KMS-11 (cell line): ENCODE data around the gene FGGY.

Experiments
- H2AFZ ChIP-seq: fragments of 200-600 bp; sonication (generic); 2 replicates; pipeline ENCODE4 v1.6.1; 2016; ENCODE audit warnings: antibody characterized with exemption, mixed run types, low read depth
- H3K27ac ChIP-seq: fragments of 200-600 bp; sonication (generic); 2 replicates; pipeline ENCODE4 v1.6.1; 2016; ENCODE audit warnings: mild to moderate bottlenecking, mixed run types
- H3K27me3 ChIP-seq: fragments of 200-600 bp; sonication (generic); 2 replicates; pipeline ENCODE4 v1.6.1; 2017; ENCODE audit warnings: mild to moderate bottlenecking, low read depth, mixed run types, moderate library complexity; ENCODE audit not compliant: insufficient read depth
- H3K36me3 ChIP-seq: fragments of 200-600 bp; sonication (generic); 2 replicates; pipeline ENCODE4 v1.6.1; 2017; ENCODE audit warnings: mild to moderate bottlenecking, mixed run types; ENCODE audit not compliant: insufficient read depth
- H3K4me1 ChIP-seq: fragments of 200-600 bp; sonication (generic); 2 replicates; pipeline ENCODE4 v1.6.1; 2016; ENCODE audit warnings: mild to moderate bottlenecking, low read depth, mixed run types; ENCODE audit not compliant: poor library complexity, severe bottlenecking
- H3K4me2 ChIP-seq: fragments of 200-600 bp; sonication (generic); 2 replicates; pipeline ENCODE4 v1.7.0; 2016; ENCODE audit warnings: mild to moderate bottlenecking, mixed run types
- H3K4me3 ChIP-seq: fragments of 200-600 bp; sonication (generic); IDR thresholded peaks from 2 replicates; pipeline ENCODE4 v1.6.1; 2017; ENCODE audit warnings: low read depth, low read length, mixed read lengths; ENCODE audit not compliant: insufficient read depth
- H3K79me2 ChIP-seq: fragments of 200-600 bp; sonication (generic); 2 replicates; pipeline ENCODE4 v1.6.1; 2016; ENCODE audit warnings: low read depth, mixed run types; ENCODE audit not compliant: insufficient read depth
- H3K9ac ChIP-seq: fragments of 200-600 bp; sonication (generic); 2 replicates; pipeline ENCODE4 v1.6.1; 2016; ENCODE audit warnings: mild to moderate bottlenecking, mixed run types
- H4K20me1 ChIP-seq: fragments of 200-600 bp; sonication (generic); 2 replicates; pipeline ENCODE4 v1.6.1; 2016; ENCODE audit warnings: mild to moderate bottlenecking, mixed run types; ENCODE audit not compliant: insufficient read depth
- CTCF ChIP-seq: fragments of 200-600 bp; sonication (generic); conservative IDR thresholded peaks from 2 replicates; pipeline ENCODE4 v1.6.1; 2017; ENCODE audit warnings: low read depth, mild to moderate bottlenecking, antibody characterized with exemption, low read length, moderate library complexity, mixed read lengths

Gene FGGY

GRCh38 chr1:59417406-59417805 lies 120.5 kb downstream of the FGGY start:
- no peak overlapping the region for H3K27ac ChIP-seq
- H2AFZ ChIP-seq = no peak overlapping the region
- H3K27me3 ChIP-seq = no peaks in the 10 kb centered on the region
- H3K4me3 ChIP-seq = no peak overlapping the region
- no peaks in the 10 kb centered on the region for H3K4me1 ChIP-seq
- no peak overlapping the region for H3K4me2 ChIP-seq
- TF ChIP-seq CTCF = no peak
- no peaks in the 10 kb centered on the region for H3K36me3 ChIP-seq
- H3K79me2 ChIP-seq = no peaks in the 10 kb centered on the region
- no peaks in the 10 kb centered on the region for H4K20me1 ChIP-seq
- no peak overlapping the region for H3K9ac ChIP-seq

GRCh38 chr1:59418363-59419144 lies 121.7 kb downstream of the FGGY start:
- no peaks in the 10 kb centered on the region for H3K4me1 ChIP-seq
- H3K9ac ChIP-seq = no peak overlapping the region
- TF ChIP-seq CTCF = no peak
- H3K79me2 ChIP-seq = no peaks in the 10 kb centered on the region
- H4K20me1 ChIP-seq = no peaks in the 10 kb centered on the region
- no peaks in the 10 kb centered on the region for H3K36me3 ChIP-seq
- H3K4me3 ChIP-seq = no peak overlapping the region
- no peaks in the 10 kb centered on the region for H3K27me3 ChIP-seq
- H3K4me2 ChIP-seq = no peak overlapping the region
- no peak overlapping the region for H3K27ac ChIP-seq
- H2AFZ ChIP-seq = no peak overlapping the region

- TF ChIP-seq CTCF = no peak
- H3K9ac ChIP-seq = no peak overlapping the region
- no peaks in the 10 kb centered on the region for H4K20me1 ChIP-seq
- H3K4me3 ChIP-seq = no peak overlapping the region
- H3K79me2 ChIP-seq = no peaks in the 10 kb centered on the region
- no peaks in the 10 kb centered on the region for H3K36me3 ChIP-seq
- H3K27me3 ChIP-seq = no peaks in the 10 kb centered on the region
- no peak overlapping the region for H2AFZ ChIP-seq
- no peak overlapping the region for H3K4me2 ChIP-seq
- H3K4me1 ChIP-seq = no peaks in the 10 kb centered on the region
- no peak overlapping the region for H3K27ac ChIP-seq
Measured at GRCh38 chr1:59419361-59420140, 122.7 kb downstream of the FGGY start.

GRCh38 chr1:59421232-59421920 lies 124.5 kb downstream of the FGGY start:
- no peaks in the 10 kb centered on the region for H3K79me2 ChIP-seq
- no peak overlapping the region for H2AFZ ChIP-seq
- no peak for TF ChIP-seq CTCF
- H3K4me1 ChIP-seq = no peaks in the 10 kb centered on the region
- no peak overlapping the region for H3K4me2 ChIP-seq
- H3K27me3 ChIP-seq = no peaks in the 10 kb centered on the region
- H3K9ac ChIP-seq = no peak overlapping the region
- H3K27ac ChIP-seq = no peak overlapping the region
- no peaks in the 10 kb centered on the region for H3K36me3 ChIP-seq
- no peak overlapping the region for H3K4me3 ChIP-seq
- H4K20me1 ChIP-seq = no peaks in the 10 kb centered on the region
